Stomach (tissue), 9 donors: ENCODE data around the gene STX1B. TPM values are rescaled to one million over a fixed set of nuclear protein-coding genes. Genes with fewer than 3 reads are reported as not detected.

Experiments used
- DNase-seq, 2 donors: peaks; one replicate each; pipeline versions ENCODE4 v3.0.0 to v3.0.0-alpha.2; 2013 to 2019
- H3K27ac ChIP-seq, 5 donors: fragments of 200-600 bp in 4 of 5; sonication (generic) in 4 of 5; one replicate each; pipeline ENCODE4 v1.5.1; 2013 to 2019; ENCODE audit warnings: mild to moderate bottlenecking in 1 of 5, moderate library complexity in 1 of 5
- H3K27me3 ChIP-seq, 3 donors: fragments of 200-600 bp; sonication (generic); one replicate each; pipeline ENCODE4 v1.5.1; 2017 to 2019; ENCODE audit warnings: mixed run types in 1 of 3
- H3K36me3 ChIP-seq, 4 donors: fragments of 200-600 bp; sonication (generic); 1 replicate in 3 of 4; 2 replicates in 1 of 4; pipeline ENCODE4 v1.5.1; 2016 to 2019
- H3K4me1 ChIP-seq, 4 donors: fragments of 200-600 bp; sonication (generic); one replicate each; pipeline ENCODE4 v1.5.1; 2016 to 2019
- H3K4me3 ChIP-seq, 4 donors: fragments of 200-600 bp; sonication (generic) in 3 of 4; one replicate each; pipeline ENCODE4 v1.5.1; 2016 to 2019; ENCODE audit warnings: mild to moderate bottlenecking in 1 of 4
- H3K9me3 ChIP-seq, 4 donors: fragments of 200-600 bp; sonication (generic); one replicate each; pipeline ENCODE4 v1.5.1; 2016 to 2019
- CTCF ChIP-seq, 7 experiments: fragments of 450-650 bp in 4 of 7; fragments of 200-600 bp in 3 of 7; sonication (generic) in 3 of 7; IDR thresholded peaks; one replicate each; pipeline ENCODE4 v1.5.1; 2016 to 2019; ENCODE audit warnings: antibody characterized with exemption in 7 of 7, control low read depth in 2 of 7, mild to moderate bottlenecking in 1 of 7
- EP300 ChIP-seq: sonication (generic); formaldehyde crosslinking; IDR thresholded peaks from one replicate; pipeline ENCODE4 v1.6.1; 2017; ENCODE audit warnings: antibody characterized with exemption
- POLR2A ChIP-seq, 4 donors: fragments of 450-650 bp; IDR thresholded peaks; one replicate each; pipeline ENCODE4 v1.6.1; 2016; ENCODE audit warnings: antibody characterized with exemption in 4 of 4, control low read depth in 2 of 4, mild to moderate bottlenecking in 1 of 4, moderate library complexity in 1 of 4
- POLR2AphosphoS5 ChIP-seq, 3 donors: sonication (generic); formaldehyde crosslinking; IDR thresholded peaks; one replicate each; pipeline ENCODE4 v1.6.1; 2016; ENCODE audit warnings: antibody characterized with exemption in 3 of 3
- WGBS, 5 donors: extraction: QIAGEN DNeasy Blood & Tissue Kit in 3 of 5; methylation state at CpG; one replicate each; pipeline versions ENCODE4 v1.1.5 to v1.1.7; 2013 to 2018; 5-methylcytosine and 5-hydroxymethylcytosine counted together
- intact Hi-C: fragments of 100-400 bp; cut with DNase I; formaldehyde crosslinking; loops from one replicate; pipeline ENCODE4 v1.15.1; 2023; ENCODE audit warnings: low total_unique reads
- polyA plus RNA-seq, 3 donors: library from polyadenylated mRNA; stranded (reverse); fragments of 200-250 nt; gene quantifications; one replicate each; pipeline ENCODE4 v1.2.3, GENCODE V29; 2013
- total RNA-seq, 5 donors: library from RNA; depleted of rRNA; stranded (reverse); fragments of >200 nt; gene quantifications; one replicate each; pipeline versions ENCODE4 v1.1.0 to v1.2.3, GENCODE V29; 2014 to 2016
- donor health status: healthy with polysubstance abuse.
- donor health status: Bipolar disorder and iron deficiency.
- donor health status: healthy.

Gene STX1B
- total and polyA plus RNA-seq, 8 donors = 0.15 to 1.00 (median 0.66) TPM; not detected in 4

- WGBS, 5 donors = 93 to 95% (median 94%) methylated on average over 36 to 62 of the region's 62 CpGs
These were observed 31.0 kb downstream of the STX1B start for GRCh38 chr16:30979170-30980022.

GRCh38 chr16:30977502-30977901, 32.9 kb downstream of the STX1B start:
- no peaks in the 10 kb centered on the region for H3K4me1 ChIP-seq
- H3K9me3 ChIP-seq = no peaks in the 10 kb centered on the region
- WGBS, 5 donors = 66 to 87% (median 86%) methylated on average over 7 to 17 of the region's 17 CpGs
- H3K27ac ChIP-seq = no peak overlapping the region
- no peaks in the 10 kb centered on the region for H3K27me3 ChIP-seq
- intact Hi-C loops = no loop called here
- TF ChIP-seq EP300 = no peak
- no peak for TF ChIP-seq POLR2A (IDR thresholded peaks at IDR 0.05)
- no peak for TF ChIP-seq POLR2AphosphoS5 (IDR thresholded peaks at IDR 0.05)
- no peak overlapping the region for H3K4me3 ChIP-seq
- DNase-seq = no peak
- H3K36me3 ChIP-seq = peaks cover 74 to 100% (median 100%) of the 10 kb centered on the region in 4 donors

More at GRCh38 chr16:30979170-30980022, 31.0 kb downstream of the STX1B start:
- intact Hi-C loops = loop anchor here (5.0 kb wide), 1 partner anchor 463 kb away; the partner anchor contains the start of gene ZNF843
- Histone ChIP-seq H3K27me3 (no peaks in the 10 kb centered on the region), H3K4me3 (no peak overlapping the region), H3K4me1 (no peaks in the 10 kb centered on the region), H3K36me3 (peaks cover 64 to 100% (median 100%) of the 10 kb centered on the region in 4 donors), H3K9me3 (no peaks in the 10 kb centered on the region), H3K27ac (no peak overlapping the region)
- DNase-seq = no peak
- no peak for TF ChIP-seq CTCF (IDR thresholded peaks at IDR 0.05)
- TF ChIP-seq POLR2AphosphoS5 (IDR thresholded peaks at IDR 0.05) = no peak
- no peak for TF ChIP-seq POLR2A (IDR thresholded peaks at IDR 0.05)
- TF ChIP-seq EP300 = no peak

- no peak for DNase-seq
- H3K9me3 ChIP-seq = no peaks in the 10 kb centered on the region
- H3K27ac ChIP-seq = no peak overlapping the region
- no peaks in the 10 kb centered on the region for H3K4me1 ChIP-seq
- H3K4me3 ChIP-seq = no peak overlapping the region
- peaks cover 77 to 100% (median 100%) of the 10 kb centered on the region in 4 donors for H3K36me3 ChIP-seq
- WGBS, 5 donors = 84 to 93% (median 88%) methylated on average over 4 of the region's 4 CpGs
- H3K27me3 ChIP-seq = no peaks in the 10 kb centered on the region
- TF ChIP-seq EP300 (no peak), POLR2A (IDR thresholded peaks at IDR 0.05) (no peak), CTCF (IDR thresholded peaks at IDR 0.05) (no peak), POLR2AphosphoS5 (IDR thresholded peaks at IDR 0.05) (no peak)
- intact Hi-C loops = no loop called here
These were observed 34.0 kb downstream of the STX1B start for GRCh38 chr16:30976486-30976885.

- Histone ChIP-seq H3K36me3 (peaks cover 77 to 100% (median 100%) of the 10 kb centered on the region in 4 donors), H3K27me3 (no peaks in the 10 kb centered on the region), H3K9me3 (no peaks in the 10 kb centered on the region), H3K27ac (no peak overlapping the region), H3K4me3 (no peak overlapping the region), H3K4me1 (no peaks in the 10 kb centered on the region)
- intact Hi-C loops = no loop called here
- TF ChIP-seq CTCF (IDR thresholded peaks at IDR 0.05) (no peak), POLR2A (IDR thresholded peaks at IDR 0.05) (no peak), EP300 (no peak), POLR2AphosphoS5 (IDR thresholded peaks at IDR 0.05) (no peak)
- no peak for DNase-seq
- WGBS, 5 donors = 95 to 99% (median 95%) methylated on average over 6 of the region's 6 CpGs
These were observed 36.1 kb downstream of the STX1B start for GRCh38 chr16:30974348-30974747.

- intact Hi-C loops = no loop called here
- H3K4me3 ChIP-seq = no peak overlapping the region
- no peak for DNase-seq
- H3K36me3 ChIP-seq = peaks cover 89 to 100% (median 100%) of the 10 kb centered on the region in 4 donors
- H3K27ac ChIP-seq = no peak overlapping the region
- no peak for TF ChIP-seq POLR2A (IDR thresholded peaks at IDR 0.05)
- no peak for TF ChIP-seq POLR2AphosphoS5 (IDR thresholded peaks at IDR 0.05)
- TF ChIP-seq CTCF (IDR thresholded peaks at IDR 0.05) = no peak
- TF ChIP-seq EP300 = no peak
- 82 to 88% (median 85%) methylated on average over 7 of the region's 7 CpGs for WGBS, 5 donors
- H3K27me3 ChIP-seq = no peaks in the 10 kb centered on the region
- no peaks in the 10 kb centered on the region for H3K4me1 ChIP-seq
- no peaks in the 10 kb centered on the region for H3K9me3 ChIP-seq
These were observed 37.6 kb downstream of the STX1B start for GRCh38 chr16:30972872-30973271.
